Omental fat pad (tissue), 4 donors: ENCODE data around the gene NCF4. TPM values are rescaled to one million over a fixed set of nuclear protein-coding genes. Genes with fewer than 3 reads are reported as not detected.

ENCODE experiments used
- ATAC-seq: fragments of 150-250 bp; one replicate; pipeline ENCODE4 v1.9.1; 2016; ENCODE audit warnings: mild to moderate bottlenecking, moderate library complexity; ENCODE audit not compliant: low FRiP score
- DNase-seq: peaks from one replicate; pipeline ENCODE4 v3.0.0-alpha.2; 2019; ENCODE audit warnings: low spot score
- total RNA-seq, 4 donors: library from RNA; depleted of rRNA; stranded (reverse); fragments of >200 nt; gene quantifications; one replicate each; pipeline ENCODE4 v1.1.0, GENCODE V29; 2016
- TF ChIP-seq, protein P1 (sequence below), 3 donors: fragments of 450-650 bp; IDR thresholded peaks; one replicate each; pipeline ENCODE4 v1.5.1; 2016 to 2017; ENCODE audit warnings: antibody characterized with exemption in 3 of 3, mild to moderate bottlenecking in 3 of 3, moderate library complexity in 2 of 3

Gene NCF4
- total RNA-seq, 4 donors from 2014 or later: 31.6 to 78.8 (median 41.6) TPM

DNA sequence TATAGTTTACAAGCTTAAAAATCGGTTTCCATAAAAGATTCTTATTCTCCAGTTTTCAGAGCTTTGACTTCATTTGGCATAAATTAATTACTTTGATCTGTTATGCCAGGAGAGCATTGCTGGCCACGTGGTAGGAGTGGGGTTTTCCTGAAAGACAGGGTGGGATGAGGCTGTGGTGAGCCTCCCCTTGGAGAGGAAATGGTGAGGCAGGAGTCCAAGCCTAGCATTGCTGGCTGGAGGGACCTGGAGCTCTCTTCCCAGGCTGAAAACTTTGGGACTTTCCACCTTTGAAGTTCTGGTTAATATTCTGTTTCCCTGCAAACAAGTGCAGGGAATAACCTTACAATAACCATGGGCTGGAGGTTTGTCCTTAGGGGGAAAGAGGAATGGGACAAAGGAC lies 31.5 kb downstream of the NCF4 start:
- DNase-seq: no peak
- TF ChIP-seq, protein P1, sequence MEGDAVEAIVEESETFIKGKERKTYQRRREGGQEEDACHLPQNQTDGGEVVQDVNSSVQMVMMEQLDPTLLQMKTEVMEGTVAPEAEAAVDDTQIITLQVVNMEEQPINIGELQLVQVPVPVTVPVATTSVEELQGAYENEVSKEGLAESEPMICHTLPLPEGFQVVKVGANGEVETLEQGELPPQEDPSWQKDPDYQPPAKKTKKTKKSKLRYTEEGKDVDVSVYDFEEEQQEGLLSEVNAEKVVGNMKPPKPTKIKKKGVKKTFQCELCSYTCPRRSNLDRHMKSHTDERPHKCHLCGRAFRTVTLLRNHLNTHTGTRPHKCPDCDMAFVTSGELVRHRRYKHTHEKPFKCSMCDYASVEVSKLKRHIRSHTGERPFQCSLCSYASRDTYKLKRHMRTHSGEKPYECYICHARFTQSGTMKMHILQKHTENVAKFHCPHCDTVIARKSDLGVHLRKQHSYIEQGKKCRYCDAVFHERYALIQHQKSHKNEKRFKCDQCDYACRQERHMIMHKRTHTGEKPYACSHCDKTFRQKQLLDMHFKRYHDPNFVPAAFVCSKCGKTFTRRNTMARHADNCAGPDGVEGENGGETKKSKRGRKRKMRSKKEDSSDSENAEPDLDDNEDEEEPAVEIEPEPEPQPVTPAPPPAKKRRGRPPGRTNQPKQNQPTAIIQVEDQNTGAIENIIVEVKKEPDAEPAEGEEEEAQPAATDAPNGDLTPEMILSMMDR (IDR thresholded peaks at IDR 0.05): no peak
- ATAC-seq: no peak

DNA sequence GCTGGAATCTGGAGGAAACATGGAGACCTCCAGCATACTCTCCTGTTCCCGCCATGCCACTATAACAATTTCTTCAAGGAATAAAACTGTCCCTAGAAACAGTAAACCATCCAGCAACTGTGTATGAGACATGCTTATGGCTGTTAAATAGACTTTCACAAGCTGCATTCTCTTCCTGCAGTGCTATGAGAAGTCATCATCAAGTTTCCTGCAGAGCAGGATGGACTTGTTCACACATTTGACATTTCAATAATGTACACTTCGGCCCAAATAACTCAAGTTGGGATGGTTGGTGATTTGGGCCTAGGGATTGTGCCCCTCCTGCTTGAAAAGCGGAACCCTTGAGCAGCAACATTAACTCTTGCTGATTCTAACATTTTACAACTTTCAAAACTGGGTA lies 32.5 kb downstream of the NCF4 start:
- ATAC-seq (no peak), DNase-seq (no peak)
- TF ChIP-seq, protein P1 (IDR thresholded peaks at IDR 0.05): no peak

DNA sequence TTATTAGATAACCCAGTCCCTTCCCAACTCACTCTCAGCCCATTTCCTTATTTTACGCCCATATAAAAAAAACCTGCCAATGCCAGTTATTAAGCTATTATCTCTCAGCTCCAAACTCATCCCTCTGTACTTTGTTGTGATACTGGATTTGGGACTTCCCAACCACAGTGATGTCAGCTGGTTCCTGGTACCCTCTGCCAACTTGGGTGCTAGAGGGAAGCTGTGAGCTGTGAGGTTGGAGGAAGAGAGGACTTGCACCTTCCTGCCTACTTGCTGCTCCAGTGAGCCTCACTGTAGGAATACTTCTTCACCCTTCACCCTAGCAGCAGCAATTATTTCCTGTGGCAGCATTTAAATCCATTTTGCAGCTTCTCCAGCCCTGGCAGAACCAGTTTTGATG lies 33.5 kb downstream of the NCF4 start:
- no peak for DNase-seq
- no peak for ATAC-seq

DNA sequence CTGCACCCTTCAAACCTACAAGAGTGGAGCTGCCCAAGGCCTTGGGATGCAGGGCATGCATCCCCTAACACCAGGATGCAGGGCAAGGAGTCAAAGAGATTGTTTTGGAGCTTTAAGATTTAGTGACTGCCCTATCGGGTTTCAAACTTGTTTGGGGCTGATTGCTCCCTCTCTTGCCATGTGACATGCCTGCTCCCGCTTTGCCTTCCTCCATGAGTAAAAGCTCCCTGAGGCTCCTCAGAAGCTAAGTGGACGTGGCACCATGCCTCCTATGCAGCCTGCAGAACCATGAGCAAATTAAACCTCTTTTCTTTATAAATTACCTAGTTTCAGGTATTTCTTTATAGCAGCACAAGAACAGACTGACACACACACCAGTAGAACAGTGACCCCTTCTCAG lies 36.8 kb downstream of the NCF4 start:
- no peak for ATAC-seq
- no peak for DNase-seq
- TF ChIP-seq, protein P1 (IDR thresholded peaks at IDR 0.05): no peak

More for the DNA sequence above, 33.5 kb downstream of the NCF4 start:
- TF ChIP-seq, protein P1 (IDR thresholded peaks at IDR 0.05): no peak

DNA sequence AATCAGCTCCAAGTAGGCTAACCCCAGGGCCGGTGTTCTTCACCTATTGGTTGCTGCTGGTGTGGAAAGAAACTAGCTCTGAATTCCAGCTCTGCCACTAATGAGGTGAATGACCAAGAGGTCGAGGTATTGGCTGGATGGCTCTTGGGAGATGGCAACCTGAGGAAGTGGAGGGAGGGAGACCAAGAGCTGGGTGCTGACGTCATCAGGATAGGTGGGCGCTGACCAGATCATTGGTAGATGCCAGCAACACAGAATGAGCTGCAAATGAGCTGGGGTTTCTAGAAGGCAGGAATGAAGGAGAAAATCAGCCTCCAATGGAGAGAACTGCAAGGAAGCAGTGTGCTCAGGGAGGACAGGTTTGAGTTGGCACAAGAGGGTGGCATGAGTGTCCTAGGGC lies 37.9 kb downstream of the NCF4 start:
- TF ChIP-seq, protein P1 (IDR thresholded peaks at IDR 0.05): no peak
- DNase-seq (no peak), ATAC-seq (no peak)

DNA sequence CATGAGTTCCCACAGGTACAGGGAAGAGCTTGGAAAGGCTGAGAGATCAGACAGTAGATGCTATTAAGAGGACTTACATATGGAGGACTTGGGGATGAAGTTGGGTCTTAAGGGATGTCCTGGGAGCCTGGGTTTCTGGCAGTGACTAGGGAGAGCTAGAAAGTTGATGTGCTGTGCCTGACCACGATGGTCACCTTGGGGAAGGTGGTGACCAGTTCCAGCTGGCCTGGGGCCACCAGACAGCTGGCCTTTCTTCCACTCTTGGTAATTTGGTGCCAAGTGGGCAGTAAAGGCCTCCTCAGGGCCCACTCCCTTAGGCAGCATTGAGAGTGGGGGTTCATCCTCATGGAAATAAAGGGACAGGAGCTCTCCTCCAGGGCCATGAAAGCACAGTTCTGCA lies 38.7 kb downstream of the NCF4 start:
- no peak for DNase-seq
- no peak for ATAC-seq
- TF ChIP-seq, protein P1 (IDR thresholded peaks at IDR 0.05): no peak

DNA sequence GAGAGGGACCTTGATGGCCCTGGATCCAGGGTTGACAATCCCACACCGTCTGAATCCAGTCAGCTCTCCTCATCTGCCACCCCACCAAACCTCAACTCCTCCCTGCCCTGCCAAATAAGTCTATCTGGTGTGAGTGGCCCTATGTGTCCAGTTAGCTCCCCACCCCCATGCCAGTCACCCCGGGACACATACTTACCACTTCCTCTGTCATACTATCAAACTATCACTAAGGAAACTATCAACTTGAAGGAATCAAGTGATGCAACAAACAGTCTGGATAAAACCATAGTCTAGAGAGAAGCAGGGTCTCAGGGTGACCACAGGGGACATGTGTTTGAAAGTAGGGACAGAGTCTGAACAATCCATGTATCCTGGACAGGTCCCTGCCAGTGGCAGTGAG lies 39.4 kb downstream of the NCF4 start:
- TF ChIP-seq, protein P1 (IDR thresholded peaks at IDR 0.05): no peak

More for the DNA sequence above, 39.4 kb downstream of the NCF4 start:
- ATAC-seq (no peak), DNase-seq (no peak)
